ENCODE measurements around the gene CRAT.

The CRAT gene

GRCh38 chr9:129110740-129111527 lies at the start of gene CRAT, which contains the start of gene PTPA:
TSS of gene CRAT (minus strand) at chr9:129110793. CDS start at chr9:129110509, 284 bp downstream.
TSS of gene PTPA (plus strand) at chr9:129111415. CDS start at chr9:129111601, 186 bp downstream.
- peak; percentile 88 for DNase-seq (ENCODE audit: low read depth)

GRCh38 chr9:129156163-129156562 lies 45.6 kb upstream of the CRAT start:
- no peak for DNase-seq (ENCODE audit: low read depth)

- DNase-seq (ENCODE audit: low read depth) = no peak
Observed at GRCh38 chr9:129154866-129155477, 44.4 kb upstream of the CRAT start.

- no peak for DNase-seq (ENCODE audit: low read depth)
Observed at GRCh38 chr9:129151469-129151868, 40.9 kb upstream of the CRAT start.

GRCh38 chr9:129150672-129151211 lies 40.1 kb upstream of the CRAT start:
- no peak for DNase-seq (ENCODE audit: low read depth)

- DNase-seq (ENCODE audit: low read depth) = no peak
Observed at GRCh38 chr9:129150122-129150521, 39.5 kb upstream of the CRAT start.

GRCh38 chr9:129149442-129149841 lies 38.8 kb upstream of the CRAT start:
- no peak for DNase-seq (ENCODE audit: low read depth)

GRCh38 chr9:129148463-129149204 lies 38.0 kb upstream of the CRAT start:
- no peak for DNase-seq (ENCODE audit: low read depth)

GRCh38 chr9:129146441-129146941 lies 35.9 kb upstream of the CRAT start:
- no peak for DNase-seq (ENCODE audit: low read depth)

GRCh38 chr9:129145841-129146292 lies 35.3 kb upstream of the CRAT start:
- no peak for DNase-seq (ENCODE audit: low read depth)

- no peak for DNase-seq (ENCODE audit: low read depth)
Observed at GRCh38 chr9:129145316-129145715, 34.7 kb upstream of the CRAT start.

- DNase-seq (ENCODE audit: low read depth) = peak; percentile 85
Observed at GRCh38 chr9:129143031-129143927, 32.7 kb upstream of the CRAT start.

GRCh38 chr9:129142138-129142935 lies 31.7 kb upstream of the CRAT start:
- DNase-seq (ENCODE audit: low read depth) = no peak

- peak; percentile 66 for DNase-seq (ENCODE audit: low read depth)
Observed at GRCh38 chr9:129141066-129142041, 30.8 kb upstream of the CRAT start.

- no peak for DNase-seq (ENCODE audit: low read depth)
Observed at GRCh38 chr9:129140397-129141065, 29.9 kb upstream of the CRAT start.

GRCh38 chr9:129139993-129140396 lies 29.4 kb upstream of the CRAT start:
- DNase-seq (ENCODE audit: low read depth) = no peak

- peak; percentile 83 for DNase-seq (ENCODE audit: low read depth)
Observed at GRCh38 chr9:129139233-129139992, 28.8 kb upstream of the CRAT start.
